NCI-H774 (cell line): Measurements from ENCODE around the gene ZKSCAN3.
"Not testable (repeated sequence)": the region's sequence is repeated elsewhere in the genome, so short reads cannot be mapped to it uniquely, and the experiment has no call there.

ENCODE experiments used
- DNase-seq: peaks from one replicate; lab custom pipeline; 2025; lab: John Stamatoyannopoulos, UW

Gene ZKSCAN3

GRCh38 chr6:28349892-28350737, at the start of gene ZKSCAN3:
ZKSCAN3 (plus strand) TSS chr6:28349947; CDS start chr6:28359587, 9,640 bp downstream.
- peak; percentile 77 for DNase-seq

- no peak for DNase-seq
These were observed 46.2 kb upstream of the ZKSCAN3 start for GRCh38 chr6:28303570-28303969.

- not testable (repeated sequence) for DNase-seq
These were observed 43.4 kb upstream of the ZKSCAN3 start for GRCh38 chr6:28306363-28306762.

- no peak for DNase-seq
These were observed 38.5 kb upstream of the ZKSCAN3 start for GRCh38 chr6:28311139-28311823.

- no peak for DNase-seq
These were observed 36.8 kb upstream of the ZKSCAN3 start for GRCh38 chr6:28312939-28313338.

- no peak for DNase-seq
These were observed 34.1 kb upstream of the ZKSCAN3 start for GRCh38 chr6:28315628-28316027.

- not testable (repeated sequence) for DNase-seq
These were observed 31.9 kb upstream of the ZKSCAN3 start for GRCh38 chr6:28317866-28318265.

- DNase-seq = no peak
These were observed 27.1 kb upstream of the ZKSCAN3 start for GRCh38 chr6:28322661-28323060.

- no peak for DNase-seq
These were observed 25.8 kb upstream of the ZKSCAN3 start for GRCh38 chr6:28323813-28324424.

- no peak for DNase-seq
These were observed 23.3 kb upstream of the ZKSCAN3 start for GRCh38 chr6:28326371-28326948.

- no peak for DNase-seq
These were observed 19.7 kb upstream of the ZKSCAN3 start for GRCh38 chr6:28330041-28330440.

GRCh38 chr6:28333047-28333446, 16.7 kb upstream of the ZKSCAN3 start:
- DNase-seq = no peak

GRCh38 chr6:28333599-28334018, 16.1 kb upstream of the ZKSCAN3 start:
- no peak for DNase-seq

GRCh38 chr6:28334286-28335039, 15.3 kb upstream of the ZKSCAN3 start:
- no peak for DNase-seq

GRCh38 chr6:28335040-28335563, 14.6 kb upstream of the ZKSCAN3 start:
- DNase-seq = no peak

GRCh38 chr6:28335564-28336283, 14.0 kb upstream of the ZKSCAN3 start, which contains the start of gene ZSCAN31:
ZSCAN31 (minus strand) TSS chr6:28336148; CDS start chr6:28329683, 6,465 bp downstream.
- DNase-seq = no peak

- DNase-seq = no peak
These were observed 13.2 kb upstream of the ZKSCAN3 start for GRCh38 chr6:28336284-28337120.

- DNase-seq = no peak
These were observed 12.6 kb upstream of the ZKSCAN3 start for GRCh38 chr6:28337121-28337520.

GRCh38 chr6:28340310-28341095, 9.2 kb upstream of the ZKSCAN3 start:
- no peak for DNase-seq
